Measurements from ENCODE around the gene CDC20.
A peak's percentile ranks its signal among the peaks of the same experiment; 100 is the strongest.

The CDC20 gene

GRCh38 chr1:43329995-43330751, 28.6 kb upstream of the CDC20 start:
- no peak for DNase-seq

GRCh38 chr1:43331688-43332087, 27.1 kb upstream of the CDC20 start:
- no peak for DNase-seq

GRCh38 chr1:43334453-43335205, 24.2 kb upstream of the CDC20 start:
- DNase-seq, result no peak

- DNase-seq, result no peak
These were observed 21.2 kb upstream of the CDC20 start, which contains the start of gene MPL for GRCh38 chr1:43337588-43337987. TSS of gene MPL (plus strand) at chr1:43337818. CDS start at chr1:43337849, 31 bp downstream.

- DNase-seq, result no peak
These were observed 20.8 kb upstream of the CDC20 start for GRCh38 chr1:43338001-43338400.

- DNase-seq, result no peak
These were observed 19.1 kb upstream of the CDC20 start for GRCh38 chr1:43339584-43340232.

- DNase-seq, result no peak
These were observed 18.2 kb upstream of the CDC20 start for GRCh38 chr1:43340559-43340958.

GRCh38 chr1:43344267-43344850, 14.4 kb upstream of the CDC20 start:
- no peak for DNase-seq

- DNase-seq, result no peak
These were observed 13.7 kb upstream of the CDC20 start for GRCh38 chr1:43345120-43345519.

GRCh38 chr1:43346636-43347035, 12.1 kb upstream of the CDC20 start:
- DNase-seq, result no peak

GRCh38 chr1:43348343-43348808, 10.4 kb upstream of the CDC20 start:
- peak; percentile 77 for DNase-seq

- peak; percentile 94 for DNase-seq
These were observed 9.8 kb upstream of the CDC20 start for GRCh38 chr1:43348809-43349593.

- no peak for DNase-seq
These were observed 9.0 kb upstream of the CDC20 start for GRCh38 chr1:43349594-43350306.

- DNase-seq, result no peak
These were observed 7.8 kb upstream of the CDC20 start for GRCh38 chr1:43350976-43351375.

GRCh38 chr1:43351421-43352350, 7.1 kb upstream of the CDC20 start:
- no peak for DNase-seq

- DNase-seq, result no peak
These were observed 6.5 kb upstream of the CDC20 start for GRCh38 chr1:43352351-43352705.

GRCh38 chr1:43352881-43353280, 5.9 kb upstream of the CDC20 start:
- no peak for DNase-seq

GRCh38 chr1:43354471-43354870, 4.3 kb upstream of the CDC20 start:
- peak; percentile 39 for DNase-seq

- no peak for DNase-seq
These were observed 3.8 kb upstream of the CDC20 start for GRCh38 chr1:43354936-43355335.

- no peak for DNase-seq
These were observed 1.5 kb upstream of the CDC20 start for GRCh38 chr1:43357251-43357650.
